Keratinocyte (primary cell): ENCODE data around the gene ITIH5.

Experiments used
- EZH2 ChIP-seq: IDR thresholded peaks from one replicate; pipeline ENCODE4 v1.6.1; 2012; ENCODE audit warnings: inconsistent platforms, mild to moderate bottlenecking, low read length, moderate library complexity
- TF ChIP-seq, protein P1 (sequence below), 3 experiments: IDR thresholded peaks in 1 of 3; conservative IDR thresholded peaks in 1 of 3; optimal IDR thresholded peaks in 1 of 3; 2 replicates in 2 of 3; 3 replicates in 1 of 3; pipeline versions ENCODE3 to v1.5.1; 2011; ENCODE audit warnings: low read length in 3 of 3, mild to moderate bottlenecking in 3 of 3, moderate library complexity in 2 of 3, control low read depth in 1 of 3, inconsistent platforms in 1 of 3; ENCODE audit not compliant: insufficient read depth in 2 of 3; ENCODE audit errors: extremely low read depth in 1 of 3

DNA sequence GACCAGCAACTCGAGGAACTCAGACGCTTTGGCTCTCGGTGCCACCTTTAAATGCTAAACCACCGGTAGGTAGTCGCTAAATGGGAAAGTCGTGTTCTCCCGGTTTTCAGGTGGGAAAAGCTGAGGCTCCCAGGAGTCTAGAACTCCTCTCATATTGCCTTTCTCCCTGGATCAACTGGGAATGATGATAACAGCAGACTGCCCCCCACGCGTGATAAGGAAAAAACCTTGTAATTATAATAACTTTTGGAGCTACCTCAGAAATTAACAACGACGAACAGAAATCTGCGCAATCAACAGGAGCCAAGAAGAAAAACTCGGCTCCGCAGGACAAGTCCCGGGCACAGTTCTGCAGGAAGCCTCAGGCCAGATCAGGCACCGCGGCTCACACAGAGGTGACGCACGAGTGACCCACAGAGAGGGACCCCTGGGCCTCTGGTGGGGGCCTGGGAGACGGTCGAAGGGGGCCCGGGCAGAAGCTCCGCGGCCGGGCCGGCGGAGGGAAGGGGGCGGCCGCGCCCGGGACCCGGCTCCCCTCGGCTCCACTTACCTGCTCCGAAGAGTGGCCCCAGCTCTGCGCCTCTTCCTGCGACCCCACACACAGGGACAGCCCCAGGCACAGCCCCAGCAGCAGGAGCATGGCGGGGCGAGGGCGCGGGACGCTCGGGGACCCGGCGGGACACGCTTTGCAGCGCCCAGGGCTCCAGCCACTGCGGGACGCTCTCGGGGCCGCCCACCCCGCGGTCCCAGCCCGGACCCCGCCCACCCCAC is at the start of gene ITIH5:
- TF ChIP-seq, protein P1, sequence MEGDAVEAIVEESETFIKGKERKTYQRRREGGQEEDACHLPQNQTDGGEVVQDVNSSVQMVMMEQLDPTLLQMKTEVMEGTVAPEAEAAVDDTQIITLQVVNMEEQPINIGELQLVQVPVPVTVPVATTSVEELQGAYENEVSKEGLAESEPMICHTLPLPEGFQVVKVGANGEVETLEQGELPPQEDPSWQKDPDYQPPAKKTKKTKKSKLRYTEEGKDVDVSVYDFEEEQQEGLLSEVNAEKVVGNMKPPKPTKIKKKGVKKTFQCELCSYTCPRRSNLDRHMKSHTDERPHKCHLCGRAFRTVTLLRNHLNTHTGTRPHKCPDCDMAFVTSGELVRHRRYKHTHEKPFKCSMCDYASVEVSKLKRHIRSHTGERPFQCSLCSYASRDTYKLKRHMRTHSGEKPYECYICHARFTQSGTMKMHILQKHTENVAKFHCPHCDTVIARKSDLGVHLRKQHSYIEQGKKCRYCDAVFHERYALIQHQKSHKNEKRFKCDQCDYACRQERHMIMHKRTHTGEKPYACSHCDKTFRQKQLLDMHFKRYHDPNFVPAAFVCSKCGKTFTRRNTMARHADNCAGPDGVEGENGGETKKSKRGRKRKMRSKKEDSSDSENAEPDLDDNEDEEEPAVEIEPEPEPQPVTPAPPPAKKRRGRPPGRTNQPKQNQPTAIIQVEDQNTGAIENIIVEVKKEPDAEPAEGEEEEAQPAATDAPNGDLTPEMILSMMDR (optimal IDR thresholded peaks at IDR 0.05 in 1 of 3, IDR thresholded peaks at IDR 0.05 in 1 of 3, conservative IDR thresholded peaks at IDR 0.05 in 1 of 3; ENCODE audit: extremely low read depth in 1 of 3, insufficient read depth in 2 of 3, low read length in 3 of 3) = no peak
- peak; percentile 97 for TF ChIP-seq EZH2
